SJSA1 (cell line): ENCODE data around the gene CSTF3. TPM values are rescaled to one million over a fixed set of nuclear protein-coding genes. Genes with fewer than 3 reads are reported as not detected.
"Not testable (repeated sequence)": the region's sequence is repeated elsewhere in the genome, so short reads cannot be mapped to it uniquely, and the experiment has no call there.

Experiments
- DNase-seq, 2 experiments: peaks; one replicate each; pipeline ENCODE4 v3.0.0-alpha.2; 2015 to 2020; ENCODE audit warnings: low spot score in 2 of 2, low read depth in 1 of 2
- H3K27ac ChIP-seq: fragments of 250-450 bp; sonication (Bioruptor Pico); 2 replicates; pipeline ENCODE4 v1.5.1; 2020; ENCODE audit warnings: mild to moderate bottlenecking, moderate library complexity
- H3K27me3 ChIP-seq: fragments of 250-450 bp; sonication (Bioruptor Pico); replicated peaks from 2 replicates; pipeline ENCODE4 v1.5.1; 2020; ENCODE audit warnings: mild to moderate bottlenecking, moderate library complexity
- H3K36me3 ChIP-seq: fragments of 250-450 bp; sonication (Bioruptor Pico); 2 replicates; pipeline ENCODE4 v1.5.1; 2020; ENCODE audit warnings: mild to moderate bottlenecking
- H3K4me1 ChIP-seq: fragments of 250-450 bp; sonication (Bioruptor Pico); replicated peaks from 2 replicates; pipeline ENCODE4 v1.6.1; 2021; ENCODE audit warnings: mild to moderate bottlenecking
- H3K4me3 ChIP-seq: fragments of 250-450 bp; sonication (Bioruptor Pico); 2 replicates; pipeline ENCODE4 v1.5.1; 2020; ENCODE audit warnings: mild to moderate bottlenecking
- H3K9me3 ChIP-seq: fragments of 250-450 bp; sonication (Bioruptor Pico); replicated peaks from 2 replicates; pipeline ENCODE4 v1.5.1; 2020; ENCODE audit warnings: mild to moderate bottlenecking
- total RNA-seq: library from RNA; depleted of rRNA; stranded (reverse); fragments of >200 nt; shearing (Covaris generic); gene quantifications from 2 replicates; pipeline ENCODE4 v1.2.3, GENCODE V29; 2014

The CSTF3 gene
- total RNA-seq, 1 experiment from 2014 or later, result 26.5 TPM

DNA sequence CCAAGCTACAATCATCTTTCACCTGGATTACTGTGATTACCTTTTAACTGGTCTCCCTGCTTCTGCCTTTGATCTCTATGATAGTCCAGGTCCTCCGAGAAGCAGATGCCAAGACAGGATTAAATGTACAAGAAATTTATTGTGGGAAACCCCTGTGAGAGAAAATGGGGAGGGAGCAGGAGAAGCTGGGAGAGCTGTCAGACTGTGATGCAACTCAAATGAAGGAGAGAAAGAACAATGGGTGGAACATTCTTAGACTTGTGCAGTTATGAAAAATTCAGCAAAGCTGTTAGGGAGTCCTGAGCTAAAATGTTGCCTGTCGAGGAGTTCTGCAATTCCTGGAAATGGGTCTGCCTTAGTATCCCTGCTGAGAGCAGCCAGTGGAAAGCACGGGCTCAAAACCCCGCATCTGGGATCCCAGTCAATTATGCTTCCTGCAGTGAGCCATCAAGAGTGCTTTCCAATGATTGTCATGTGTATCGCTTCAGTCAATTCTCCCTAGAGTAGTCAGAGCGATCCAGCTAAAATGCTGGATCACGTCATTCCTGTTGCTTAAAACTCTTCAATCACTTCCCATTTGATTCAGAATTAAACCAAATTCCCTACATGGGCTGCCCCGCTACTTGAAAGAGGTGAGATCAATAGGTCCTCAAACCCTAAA lies 16.5 kb upstream of the CSTF3 start:
- Histone ChIP-seq H3K27ac (no peak overlapping the region), H3K27me3 (no peaks in the 10 kb centered on the region), H3K36me3 (no peaks in the 10 kb centered on the region), H3K4me1 (peaks cover 13% of the 10 kb centered on the region), H3K9me3 (no peaks in the 10 kb centered on the region), H3K4me3 (no peak overlapping the region)
- DNase-seq, result no peak

DNA sequence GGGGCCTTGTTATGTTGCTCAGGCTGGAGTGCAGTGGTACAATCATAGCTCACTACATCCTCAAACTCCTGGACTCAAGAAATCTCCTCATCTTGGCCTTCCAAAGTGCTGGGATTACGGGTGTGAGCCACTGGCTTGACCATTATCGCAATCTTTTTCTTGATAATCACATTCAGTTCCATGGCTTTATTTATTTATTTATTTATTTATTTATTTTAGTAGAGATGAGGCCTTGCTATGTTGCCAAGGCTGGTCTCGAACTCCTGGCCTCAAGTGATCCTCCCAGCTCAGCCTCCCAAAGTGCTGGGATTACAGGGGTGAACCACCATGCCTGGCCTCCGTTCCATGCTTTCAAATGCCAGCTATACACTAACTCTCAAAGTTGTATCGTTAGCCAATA lies 15.5 kb upstream of the CSTF3 start:
- not testable (repeated sequence) for H3K4me3 ChIP-seq, H3K27me3 ChIP-seq, H3K36me3 ChIP-seq

DNA sequence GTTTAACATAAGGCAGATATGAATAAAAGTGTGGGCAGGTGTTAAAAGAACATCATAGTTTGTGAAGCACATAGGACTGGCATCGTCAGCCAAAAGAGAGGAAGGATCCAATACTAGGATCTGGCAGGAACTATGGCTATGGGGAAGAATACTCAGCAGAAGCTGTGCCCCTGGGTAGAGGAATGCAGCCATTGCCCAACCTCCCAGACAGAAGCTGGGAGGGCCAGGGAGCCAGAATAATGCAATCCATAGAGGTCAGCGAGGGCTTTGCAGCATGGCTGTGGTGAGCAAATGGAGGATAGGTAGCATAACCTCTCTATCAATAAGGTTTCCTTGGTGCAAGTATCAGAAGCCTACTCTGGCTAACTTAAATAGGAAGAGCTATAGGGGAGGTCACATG lies 11.7 kb upstream of the CSTF3 start:
- Histone ChIP-seq H3K27me3 (no peaks in the 10 kb centered on the region), H3K36me3 (no peaks in the 10 kb centered on the region), H3K4me3 (no peak overlapping the region), H3K4me1 (peaks cover 14% of the 10 kb centered on the region), H3K9me3 (no peaks in the 10 kb centered on the region), H3K27ac (no peak overlapping the region)
- no peak for DNase-seq

More for the DNA sequence above, 15.5 kb upstream of the CSTF3 start:
- H3K4me1 ChIP-seq, result peaks cover 13% of the 10 kb centered on the region
- not testable (repeated sequence) for DNase-seq, H3K9me3 ChIP-seq, H3K27ac ChIP-seq

DNA sequence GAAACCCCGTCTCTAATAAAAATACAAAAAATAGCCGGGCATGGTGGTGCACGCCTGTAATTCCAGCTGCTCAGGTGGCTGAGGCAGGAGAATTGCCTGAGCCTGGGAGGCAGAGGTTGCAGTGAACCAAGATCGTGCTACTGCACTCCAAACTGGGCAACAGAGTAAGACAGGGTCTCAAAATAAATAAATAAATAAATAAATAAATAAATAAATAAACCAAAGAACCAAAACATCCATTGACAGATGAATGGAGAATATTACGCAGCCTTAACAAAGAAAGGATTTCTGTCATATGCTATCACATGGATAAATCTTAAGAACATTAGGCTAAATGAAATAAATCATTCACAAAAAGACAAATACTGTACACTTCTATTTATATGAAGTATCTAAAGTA lies 11.1 kb upstream of the CSTF3 start:
- H3K27ac ChIP-seq, result no peak overlapping the region
- no peak for DNase-seq
- H3K4me1 ChIP-seq, result peaks cover 16% of the 10 kb centered on the region
- no peaks in the 10 kb centered on the region for H3K9me3 ChIP-seq
- no peaks in the 10 kb centered on the region for H3K36me3 ChIP-seq
- no peaks in the 10 kb centered on the region for H3K27me3 ChIP-seq
- H3K4me3 ChIP-seq, result no peak overlapping the region

DNA sequence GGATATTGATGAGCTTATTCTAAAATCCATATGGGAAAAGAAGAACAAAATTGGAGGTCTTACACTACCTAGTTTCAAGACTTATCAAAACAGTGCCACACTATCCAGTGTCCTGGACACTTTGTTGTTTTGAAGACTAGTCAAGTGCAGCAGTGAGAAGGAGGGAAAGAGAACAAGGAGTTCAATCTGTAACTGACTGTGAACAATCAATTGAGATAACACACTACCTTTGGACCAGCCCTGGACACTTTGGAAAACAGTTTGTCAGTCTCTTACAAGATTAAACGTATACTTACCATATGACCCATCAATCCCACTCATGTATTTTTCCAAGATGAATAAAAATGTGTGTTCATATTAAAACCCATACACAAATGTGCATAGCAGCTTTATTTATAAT lies 10.0 kb upstream of the CSTF3 start:
- H3K27ac ChIP-seq, result no peak overlapping the region
- H3K27me3 ChIP-seq, result no peaks in the 10 kb centered on the region
- DNase-seq, result no peak
- peaks cover 16% of the 10 kb centered on the region for H3K4me1 ChIP-seq
- no peaks in the 10 kb centered on the region for H3K9me3 ChIP-seq
- no peaks in the 10 kb centered on the region for H3K36me3 ChIP-seq
- no peak overlapping the region for H3K4me3 ChIP-seq

DNA sequence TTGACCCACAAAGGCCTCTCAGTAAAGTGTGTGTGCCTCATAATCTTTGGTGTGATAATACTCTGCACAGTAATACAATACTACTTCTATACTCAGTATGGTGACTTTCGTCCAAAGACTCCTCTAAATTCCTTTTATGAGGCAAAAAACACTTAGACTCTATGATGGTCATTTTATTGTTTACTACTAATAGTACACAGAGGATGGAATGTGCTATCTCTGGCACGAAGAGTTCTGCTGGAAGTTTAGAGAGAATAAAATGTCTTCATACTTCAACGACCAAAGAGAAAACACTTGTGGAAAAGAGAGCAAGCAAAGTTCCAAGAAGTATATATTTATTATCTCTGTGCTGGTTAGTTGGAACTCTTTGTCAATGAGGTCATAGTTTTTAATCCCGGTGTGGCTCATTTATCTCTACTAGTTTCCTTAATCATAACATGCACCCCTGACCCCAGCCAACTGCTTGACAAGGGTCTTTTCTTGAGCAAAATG lies 7.5 kb upstream of the CSTF3 start:
- H3K36me3 ChIP-seq, result no peaks in the 10 kb centered on the region
- H3K9me3 ChIP-seq, result no peaks in the 10 kb centered on the region
- peak in 1 of 2 experiments; percentile 69 for DNase-seq
- peak overlapping the region; percentile 28 for H3K27ac ChIP-seq
- H3K27me3 ChIP-seq, result no peaks in the 10 kb centered on the region
- no peak overlapping the region for H3K4me3 ChIP-seq
- H3K4me1 ChIP-seq, result peaks cover 16% of the 10 kb centered on the region

DNA sequence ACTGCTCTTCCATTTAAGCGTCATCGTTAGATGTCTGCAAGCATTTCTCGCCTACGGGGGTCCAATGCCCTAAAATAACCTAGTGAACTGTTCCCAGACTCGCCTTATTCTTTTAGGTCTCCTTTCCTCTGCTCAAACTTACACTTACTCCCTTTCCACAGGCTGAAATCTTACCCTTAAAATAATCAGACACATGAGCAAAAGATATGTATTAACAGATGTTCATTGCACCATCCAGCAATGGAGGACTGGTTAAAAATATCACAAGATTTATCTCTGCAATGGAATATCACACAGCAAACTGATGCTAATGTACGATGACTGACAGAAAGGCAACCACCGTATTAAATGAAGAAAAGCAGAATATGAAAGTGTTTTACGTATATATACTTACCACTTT lies 1.6 kb upstream of the CSTF3 start:
- H3K27me3 ChIP-seq, result no peaks in the 10 kb centered on the region
- no peak for DNase-seq
- H3K4me1 ChIP-seq, result peaks cover 11% of the 10 kb centered on the region
- peaks cover 4% of the 10 kb centered on the region; the same call in 1 of the 2 replicates for H3K9me3 ChIP-seq
- peaks cover 12% of the 10 kb centered on the region; the same call in 1 of the 2 replicates for H3K36me3 ChIP-seq
- H3K4me3 ChIP-seq, result no peak overlapping the region
- H3K27ac ChIP-seq, result no peak overlapping the region

DNA sequence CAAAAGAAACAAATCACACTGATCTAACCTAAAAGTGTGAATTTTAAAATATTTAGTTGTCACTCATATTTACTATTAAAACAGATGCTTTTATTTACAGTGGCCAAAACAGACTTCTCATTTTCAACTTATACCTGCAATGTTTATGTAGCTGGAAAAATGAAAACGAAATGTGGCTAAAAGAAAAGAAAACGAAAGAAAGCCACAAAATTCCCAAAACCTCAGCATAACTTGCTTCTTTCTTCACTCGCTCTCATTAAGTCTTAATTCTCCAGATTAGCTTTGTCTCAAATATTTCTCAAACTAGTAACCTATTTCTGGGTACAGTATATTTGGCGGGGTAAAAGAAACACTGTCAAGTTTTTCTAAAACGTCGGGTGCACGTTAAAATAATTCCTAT lies 693 bp downstream of the CSTF3 start:
- H3K9me3 ChIP-seq, result peaks cover 4% of the 10 kb centered on the region; the same call in 1 of the 2 replicates
- peak overlapping the region; percentile 96 for H3K27ac ChIP-seq
- peak overlapping the region; percentile 66 for H3K4me3 ChIP-seq
- peaks cover 11% of the 10 kb centered on the region for H3K4me1 ChIP-seq
- peaks cover 22% of the 10 kb centered on the region; the same call in 1 of the 2 replicates for H3K36me3 ChIP-seq
- no peaks in the 10 kb centered on the region for H3K27me3 ChIP-seq
- peak in 1 of 2 experiments; percentile 8 for DNase-seq

DNA sequence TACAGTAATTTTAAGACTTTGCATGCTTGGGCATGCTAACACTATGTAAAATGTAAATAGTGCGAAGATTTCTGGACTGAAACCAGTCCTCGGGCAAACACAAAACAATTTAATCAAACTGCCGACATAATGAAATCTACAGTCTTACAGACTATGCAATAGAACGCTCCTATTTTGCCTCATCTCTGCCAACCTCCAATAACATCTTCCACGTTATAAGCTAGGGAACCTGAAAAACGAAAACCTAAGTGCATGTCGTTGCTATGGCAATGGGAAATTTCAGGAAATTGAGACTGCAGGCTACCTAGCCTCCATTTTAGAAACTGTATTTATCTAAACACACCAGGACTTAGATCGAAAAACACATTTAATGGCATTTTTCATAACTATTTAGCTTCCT lies 1.1 kb downstream of the CSTF3 start:
- Histone ChIP-seq H3K4me1 (peaks cover 11% of the 10 kb centered on the region), H3K36me3 (peaks cover 24% of the 10 kb centered on the region; the same call in 1 of the 2 replicates), H3K27me3 (no peaks in the 10 kb centered on the region), H3K27ac (peak overlapping the region; percentile 96), H3K9me3 (peaks cover 4% of the 10 kb centered on the region; the same call in 1 of the 2 replicates), H3K4me3 (peak overlapping the region; percentile 66)
- peak in 1 of 2 experiments; percentile 27 for DNase-seq

DNA sequence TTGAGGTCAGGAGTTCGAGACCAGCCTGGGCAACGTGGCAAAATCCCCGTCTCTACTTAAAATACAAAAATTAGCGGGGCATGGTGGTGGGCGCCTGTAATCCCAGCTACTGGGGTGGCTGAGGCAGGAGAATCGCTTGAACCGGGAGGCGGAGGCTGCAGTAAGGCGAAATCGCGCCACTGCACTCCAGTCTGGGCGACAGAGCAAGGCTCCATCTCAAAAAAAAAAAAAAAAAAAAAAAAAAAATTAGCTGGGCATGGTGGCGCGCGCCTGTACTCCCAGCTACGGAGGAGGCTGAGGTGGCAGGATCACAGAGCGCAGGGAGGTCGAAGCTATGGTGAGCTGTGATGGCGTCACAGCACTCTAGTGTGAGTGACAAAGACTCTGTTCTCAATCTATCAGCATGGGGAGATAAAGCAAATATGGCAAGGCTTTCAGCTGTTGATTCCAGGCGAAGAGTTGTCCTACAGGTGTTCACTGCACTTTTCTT lies 1.9 kb downstream of the CSTF3 start:
- Histone ChIP-seq H3K4me1 (peaks cover 11% of the 10 kb centered on the region), H3K36me3 (peaks cover 29% of the 10 kb centered on the region; the same call in 1 of the 2 replicates), H3K4me3 (peak overlapping the region; percentile 66)
- not testable (repeated sequence) for H3K9me3 ChIP-seq, H3K27ac ChIP-seq, DNase-seq, H3K27me3 ChIP-seq

DNA sequence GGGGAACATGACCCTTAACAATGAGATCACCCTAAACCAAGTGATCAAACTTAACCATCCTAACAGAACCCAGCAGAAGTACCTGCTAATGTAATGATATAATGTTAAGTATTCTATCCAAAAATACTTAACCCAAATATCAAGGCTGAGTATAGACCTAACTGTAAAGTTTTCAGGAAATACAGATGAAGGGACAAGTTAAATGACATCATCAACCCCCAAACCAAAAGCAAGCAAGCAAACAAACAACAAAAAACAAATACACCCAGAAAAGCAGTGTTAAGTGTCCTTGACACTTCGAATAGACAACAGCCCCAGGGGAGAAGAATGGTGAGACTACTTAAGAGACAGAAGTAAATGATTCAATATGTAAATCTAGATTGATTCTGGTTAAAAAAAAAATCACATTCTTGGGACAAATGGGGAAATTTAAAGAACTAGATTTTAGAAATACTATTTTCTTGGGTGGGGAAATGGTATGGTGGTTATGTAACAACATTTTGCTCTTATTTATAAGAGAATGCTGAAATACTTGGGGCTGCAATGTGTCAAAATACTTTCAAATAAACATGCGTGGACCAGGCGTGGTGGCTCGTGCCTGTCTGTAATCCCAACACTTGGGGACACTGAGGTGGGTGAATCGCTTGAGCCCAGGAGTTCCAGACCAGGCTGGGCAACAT lies 2.5 kb downstream of the CSTF3 start:
- no peak overlapping the region for H3K27ac ChIP-seq
- H3K9me3 ChIP-seq, result peaks cover 4% of the 10 kb centered on the region; the same call in 1 of the 2 replicates
- DNase-seq, result no peak
- no peak overlapping the region for H3K4me3 ChIP-seq
- H3K36me3 ChIP-seq, result peaks cover 33% of the 10 kb centered on the region
- H3K27me3 ChIP-seq, result no peaks in the 10 kb centered on the region
- H3K4me1 ChIP-seq, result peaks cover 11% of the 10 kb centered on the region

DNA sequence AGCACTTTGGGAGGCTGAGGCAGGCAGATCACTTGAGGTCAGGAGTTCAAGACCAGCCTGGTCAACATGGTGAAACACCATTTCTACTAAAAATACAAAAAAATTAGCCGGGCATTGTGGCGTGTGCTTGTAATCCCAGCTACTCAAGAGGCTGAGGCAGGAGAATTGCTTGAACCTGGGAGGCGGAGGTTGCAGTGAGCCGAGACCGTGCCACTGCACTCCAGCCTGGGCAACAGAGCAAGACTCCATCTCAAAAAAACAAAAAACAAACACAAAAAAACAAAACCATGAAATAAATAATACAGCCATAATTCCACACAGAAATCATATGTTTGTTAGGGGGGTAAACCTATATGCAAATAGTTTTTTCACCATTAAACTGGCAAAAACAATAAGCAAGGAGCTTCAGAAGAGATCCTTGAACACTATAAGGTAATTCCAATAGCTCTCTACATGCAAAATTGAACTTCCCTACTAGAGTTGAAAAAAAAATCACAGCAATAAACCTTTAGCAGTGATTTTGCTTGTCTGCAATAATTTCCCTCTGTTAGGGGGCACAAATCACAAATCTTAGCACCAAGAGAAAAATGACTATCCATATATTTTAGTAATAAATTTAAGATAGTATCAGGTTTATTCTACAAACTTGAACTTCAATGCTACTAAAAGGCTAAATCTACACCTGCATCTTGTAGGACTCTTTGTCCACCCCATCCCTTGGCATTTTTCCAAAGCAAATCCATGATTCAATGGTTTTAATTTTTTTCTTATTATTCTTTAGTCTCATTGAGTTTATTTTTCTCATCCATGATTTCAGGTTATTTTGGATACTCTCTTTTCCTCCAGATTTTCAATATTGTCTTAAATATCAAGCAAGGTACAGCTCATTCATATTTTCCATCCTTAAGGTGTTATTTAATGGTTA lies 3.9 kb downstream of the CSTF3 start:
- H3K27me3 ChIP-seq, result no peaks in the 10 kb centered on the region
- H3K27ac ChIP-seq, result no peak overlapping the region
- peaks cover 11% of the 10 kb centered on the region for H3K4me1 ChIP-seq
- H3K4me3 ChIP-seq, result no peak overlapping the region
- H3K36me3 ChIP-seq, result peaks cover 38% of the 10 kb centered on the region
- H3K9me3 ChIP-seq, result peaks cover 4% of the 10 kb centered on the region; the same call in 1 of the 2 replicates
- no peak for DNase-seq

DNA sequence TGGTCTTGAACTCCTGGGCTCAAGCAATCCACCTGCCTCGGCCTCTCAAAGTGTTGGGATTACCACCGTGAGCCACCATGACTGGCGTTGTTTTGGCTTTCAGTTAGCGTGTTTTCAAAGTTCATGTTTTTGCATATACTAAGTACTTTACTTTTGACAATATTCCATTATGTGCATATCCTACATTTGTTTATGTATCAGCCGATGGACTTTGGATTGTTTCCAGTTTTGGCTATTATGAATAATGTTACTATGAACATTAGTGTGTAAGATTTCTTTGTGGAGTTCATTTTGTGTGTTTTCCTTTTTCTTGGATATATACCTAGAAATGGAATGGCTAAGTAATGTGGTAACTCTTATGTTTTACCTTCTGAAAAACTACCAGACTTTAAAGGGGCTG lies 9.9 kb downstream of the CSTF3 start:
- no peak for DNase-seq
- H3K27ac ChIP-seq, result no peak overlapping the region
- H3K9me3 ChIP-seq, result no peaks in the 10 kb centered on the region
- H3K36me3 ChIP-seq, result peaks cover 43% of the 10 kb centered on the region
- no peaks in the 10 kb centered on the region for H3K27me3 ChIP-seq
- H3K4me1 ChIP-seq, result no peaks in the 10 kb centered on the region
- H3K4me3 ChIP-seq, result no peak overlapping the region
